Coronary artery (tissue), 2 donors: Measurements from ENCODE around the gene EDC3.

Source experiments
- DNase-seq: peaks from one replicate; pipeline ENCODE4 v3.0.0-alpha.2; 2017; ENCODE audit warnings: low spot score
- H3K27ac ChIP-seq, 2 donors: fragments of 200-600 bp; sonication (generic); one replicate each; pipeline ENCODE4 v1.5.1; 2016 to 2019
- H3K4me3 ChIP-seq: fragments of 200-600 bp; sonication (generic); 2 replicates; pipeline ENCODE4 v1.5.1; 2016; ENCODE audit warnings: mild to moderate bottlenecking, moderate library complexity
- CTCF ChIP-seq: fragments of 200-600 bp; sonication (generic); IDR thresholded peaks from one replicate; pipeline ENCODE4 v1.5.1; 2019; ENCODE audit warnings: antibody characterized with exemption

Gene EDC3

DNA sequence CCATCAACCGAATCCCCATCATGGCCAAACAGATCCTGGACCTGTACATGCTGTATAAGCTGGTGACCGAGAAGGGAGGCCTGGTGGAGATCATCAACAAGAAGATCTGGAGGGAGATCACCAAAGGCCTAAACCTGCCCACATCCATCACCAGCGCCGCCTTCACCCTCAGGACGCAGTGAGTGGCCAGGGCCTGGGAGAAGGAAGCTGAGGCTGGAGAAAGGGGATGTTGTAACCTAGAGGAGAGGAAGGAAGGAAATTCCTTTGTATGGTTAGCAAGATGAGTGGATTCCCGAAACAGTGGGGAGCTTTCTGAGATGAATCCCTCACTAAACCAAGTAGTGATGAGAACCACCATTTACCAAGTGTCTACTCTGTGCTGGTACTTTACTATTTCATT lies 106.0 kb downstream of the EDC3 start:
- Histone ChIP-seq H3K27ac (no peak overlapping the region), H3K4me3 (no peak overlapping the region)
- no peak for TF ChIP-seq CTCF
- no peak for DNase-seq

DNA sequence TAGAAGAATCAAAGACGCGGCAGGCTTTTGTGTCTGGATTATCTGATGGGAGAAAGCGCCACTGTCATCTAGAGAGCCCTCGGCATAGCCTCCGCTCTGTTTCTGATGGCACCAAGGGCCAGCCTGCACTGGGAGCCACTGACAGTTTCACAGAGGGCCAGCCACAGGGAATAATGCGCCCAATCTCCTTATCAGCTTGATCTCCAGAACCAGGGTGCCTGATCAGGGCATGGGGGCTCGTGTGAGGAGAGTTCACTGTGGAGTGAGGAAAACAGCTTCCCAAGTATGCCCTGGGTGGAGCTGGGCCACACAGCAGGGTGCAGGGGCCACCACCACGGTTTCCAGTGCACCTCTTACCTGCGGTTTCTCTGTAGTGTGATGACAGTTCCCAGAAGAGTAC lies 110.0 kb downstream of the EDC3 start:
- TF ChIP-seq CTCF, result no peak
- no peak overlapping the region for H3K27ac ChIP-seq
- DNase-seq, result no peak
- no peak overlapping the region for H3K4me3 ChIP-seq

DNA sequence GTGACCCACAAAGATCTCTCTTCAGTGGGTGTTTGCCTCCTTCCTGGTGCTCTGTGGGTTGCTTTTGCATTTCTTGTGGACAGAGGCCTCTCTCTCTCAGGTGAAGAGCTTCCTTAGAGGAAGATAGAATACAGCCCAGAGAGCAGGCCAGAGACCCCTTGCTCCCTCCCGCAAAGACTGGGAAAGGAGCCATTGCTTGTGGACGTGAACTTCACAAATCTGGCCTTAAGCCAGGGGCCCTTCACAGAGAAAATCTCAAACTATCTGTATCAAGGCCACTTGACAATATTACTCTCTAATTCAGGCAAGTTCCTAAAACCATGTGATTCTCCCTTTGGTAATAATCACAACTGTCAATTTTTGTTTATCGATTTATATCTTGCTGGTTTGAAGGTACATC lies 110.6 kb downstream of the EDC3 start:
- H3K27ac ChIP-seq, result no peak overlapping the region
- no peak for TF ChIP-seq CTCF

DNA sequence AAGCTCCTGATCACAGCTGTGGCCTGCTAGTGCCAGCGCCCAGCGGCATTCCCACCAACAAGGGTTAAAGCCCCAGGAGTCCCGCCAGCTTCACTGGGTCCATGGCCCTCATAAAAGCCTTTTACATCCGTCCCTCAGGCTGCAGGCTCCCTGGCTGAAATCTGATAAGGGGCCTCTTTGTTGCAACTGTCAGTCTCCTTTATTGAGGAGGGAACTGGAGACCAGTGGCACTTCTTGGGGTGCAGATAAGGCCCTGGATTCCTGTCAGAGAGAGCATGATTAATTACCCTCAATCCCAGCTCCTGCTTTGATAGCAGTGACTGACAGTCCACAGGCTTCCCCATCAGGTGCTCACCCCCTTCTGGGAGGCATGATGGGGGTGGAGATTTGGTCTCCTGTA lies 111.0 kb downstream of the EDC3 start:
- Histone ChIP-seq H3K4me3 (no peak overlapping the region), H3K27ac (no peak overlapping the region)
- no peak for DNase-seq
- no peak for TF ChIP-seq CTCF

More for the DNA sequence above, 110.6 kb downstream of the EDC3 start:
- no peak overlapping the region for H3K4me3 ChIP-seq
- DNase-seq, result no peak

GRCh38 chr15:74584204-74584603 lies 111.6 kb downstream of the EDC3 start:
- no peak for DNase-seq
- TF ChIP-seq CTCF, result no peak
- no peak overlapping the region for H3K27ac ChIP-seq
- no peak overlapping the region for H3K4me3 ChIP-seq
